NB4 (cell line): Measurements from ENCODE around the gene PCGF5.
"Not testable (repeated sequence)": the region's sequence is repeated elsewhere in the genome, so short reads cannot be mapped to it uniquely, and the experiment has no call there.

Source experiments
- DNase-seq: peaks from one replicate; pipeline ENCODE4 v3.0.0; 2010; ENCODE audit warnings: low read depth
- H3K4me3 ChIP-seq: one replicate; pipeline ENCODE4 v1.5.1; 2011; ENCODE audit warnings: mild to moderate bottlenecking, low read depth, low read length, moderate library complexity
- MYC ChIP-seq: IDR thresholded peaks from 2 replicates; pipeline ENCODE4 v1.6.1; 2011; ENCODE audit warnings: low read depth, low read length
- POLR2A ChIP-seq: IDR thresholded peaks from 2 replicates; pipeline ENCODE4 v1.6.1; 2011; ENCODE audit warnings: mild to moderate bottlenecking; ENCODE audit not compliant: insufficient read length; ENCODE audit errors: extremely low read depth
- TF ChIP-seq, protein P1 (sequence below): IDR thresholded peaks from 2 replicates; pipeline ENCODE4 v1.6.1; 2011; ENCODE audit warnings: low read depth, low read length
- TF ChIP-seq, protein P2 (sequence below): IDR thresholded peaks from one replicate; pipeline ENCODE4 v1.5.1; 2012; ENCODE audit warnings: low read depth, low read length

The PCGF5 gene

DNA sequence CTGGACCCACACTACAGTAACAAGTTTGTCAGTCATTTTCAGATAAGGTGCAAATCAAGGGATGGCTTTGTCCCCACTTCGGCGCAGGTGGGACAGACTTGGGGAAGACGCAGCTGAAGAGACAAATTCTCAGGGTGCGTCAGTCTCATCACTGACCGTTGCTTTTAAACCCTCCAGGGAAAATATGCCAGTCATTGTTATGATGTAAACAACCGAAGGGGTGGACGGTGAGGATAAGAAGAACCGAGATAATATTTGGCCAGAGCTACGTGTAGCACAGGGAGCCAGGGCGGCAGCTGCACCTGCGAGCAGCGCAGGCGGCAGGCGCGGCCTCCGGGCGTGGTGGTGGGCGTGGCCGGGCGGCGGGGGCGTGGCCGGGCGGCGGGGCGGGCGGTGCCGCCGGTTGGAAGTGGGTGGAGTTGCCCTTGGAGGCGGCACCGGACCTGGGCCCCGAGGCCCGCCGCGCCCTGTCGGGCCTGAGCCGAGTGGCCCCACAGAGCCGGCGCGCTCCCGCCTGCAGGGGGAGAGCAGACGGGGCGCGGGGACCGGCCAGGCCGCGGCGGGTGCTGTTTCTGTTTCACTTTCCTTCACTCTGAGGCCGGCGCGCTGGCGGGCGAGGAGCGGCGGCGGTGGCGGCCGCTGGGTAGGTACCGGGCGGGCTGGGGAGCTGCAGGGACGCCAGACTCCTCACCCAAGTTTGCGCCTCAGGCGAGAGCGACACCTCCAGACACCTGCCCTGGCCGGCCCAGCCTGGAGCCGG lies at the start of gene PCGF5:
PCGF5 (plus strand) TSS at position 470 of the 760 bp plus-strand sequence. CDS start 2,209 bp downstream, outside the sequence.
- peak; percentile 68 for TF ChIP-seq POLR2A
- TF ChIP-seq, protein P1, sequence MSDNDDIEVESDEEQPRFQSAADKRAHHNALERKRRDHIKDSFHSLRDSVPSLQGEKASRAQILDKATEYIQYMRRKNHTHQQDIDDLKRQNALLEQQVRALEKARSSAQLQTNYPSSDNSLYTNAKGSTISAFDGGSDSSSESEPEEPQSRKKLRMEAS, result 0 out of 2 replicates have a peak, but pooled peaks have one; percentile 8
- TF ChIP-seq, protein P2, sequence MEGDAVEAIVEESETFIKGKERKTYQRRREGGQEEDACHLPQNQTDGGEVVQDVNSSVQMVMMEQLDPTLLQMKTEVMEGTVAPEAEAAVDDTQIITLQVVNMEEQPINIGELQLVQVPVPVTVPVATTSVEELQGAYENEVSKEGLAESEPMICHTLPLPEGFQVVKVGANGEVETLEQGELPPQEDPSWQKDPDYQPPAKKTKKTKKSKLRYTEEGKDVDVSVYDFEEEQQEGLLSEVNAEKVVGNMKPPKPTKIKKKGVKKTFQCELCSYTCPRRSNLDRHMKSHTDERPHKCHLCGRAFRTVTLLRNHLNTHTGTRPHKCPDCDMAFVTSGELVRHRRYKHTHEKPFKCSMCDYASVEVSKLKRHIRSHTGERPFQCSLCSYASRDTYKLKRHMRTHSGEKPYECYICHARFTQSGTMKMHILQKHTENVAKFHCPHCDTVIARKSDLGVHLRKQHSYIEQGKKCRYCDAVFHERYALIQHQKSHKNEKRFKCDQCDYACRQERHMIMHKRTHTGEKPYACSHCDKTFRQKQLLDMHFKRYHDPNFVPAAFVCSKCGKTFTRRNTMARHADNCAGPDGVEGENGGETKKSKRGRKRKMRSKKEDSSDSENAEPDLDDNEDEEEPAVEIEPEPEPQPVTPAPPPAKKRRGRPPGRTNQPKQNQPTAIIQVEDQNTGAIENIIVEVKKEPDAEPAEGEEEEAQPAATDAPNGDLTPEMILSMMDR, result no peak
- peak; percentile 33; the same call in 1 of the 2 replicates for TF ChIP-seq MYC
- H3K4me3 ChIP-seq, result peak within 1 kb of the TSS; percentile 80
- DNase-seq, result peak; percentile 94

DNA sequence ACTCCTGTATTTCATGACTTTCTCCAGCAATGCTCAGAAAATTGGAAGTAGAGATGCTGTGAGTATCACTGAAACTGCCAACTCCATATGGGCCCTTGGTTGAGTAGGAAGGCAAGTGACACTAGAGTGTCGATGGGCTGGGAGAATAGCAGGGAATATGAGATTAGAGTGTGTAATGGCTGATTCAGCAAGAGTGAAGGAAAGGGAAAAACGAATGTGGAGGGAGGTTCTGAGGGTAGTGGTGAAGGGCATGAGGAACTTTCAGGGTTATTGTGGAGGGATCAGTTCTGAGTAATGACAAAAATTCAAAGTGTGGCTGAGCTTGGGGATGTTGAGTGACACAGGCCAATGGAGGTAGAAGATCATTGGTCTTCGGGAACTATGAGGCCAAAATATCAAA lies 49.0 kb upstream of the PCGF5 start:
- TF ChIP-seq, protein P1, result no peak
- TF ChIP-seq, protein P2, result no peak
- TF ChIP-seq POLR2A, result no peak
- no peak for DNase-seq
- H3K4me3 ChIP-seq, result no peak overlapping the region

DNA sequence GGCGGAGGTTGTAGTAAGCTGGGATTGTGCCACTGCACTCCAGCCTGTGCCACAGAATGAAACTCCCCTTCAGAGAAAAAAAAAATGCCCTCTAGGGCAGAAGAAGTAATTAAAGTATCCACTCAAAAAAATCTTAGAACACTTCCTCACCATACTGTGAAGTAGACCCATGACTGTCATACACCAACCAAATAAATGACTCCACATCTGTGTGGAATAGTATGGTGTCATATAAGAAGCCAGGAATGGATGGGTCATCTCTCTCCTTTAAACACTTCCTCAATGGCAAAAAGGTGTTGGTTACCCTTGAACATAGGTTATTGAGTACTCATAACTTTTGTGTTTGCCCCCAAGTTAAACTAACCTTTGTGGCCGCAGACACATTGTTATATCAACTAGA lies 48.1 kb upstream of the PCGF5 start:
- H3K4me3 ChIP-seq, result no peak overlapping the region
- no peak for DNase-seq
- TF ChIP-seq MYC, result no peak
- TF ChIP-seq, protein P1, result no peak
- no peak for TF ChIP-seq POLR2A
- TF ChIP-seq, protein P2, result no peak

- TF ChIP-seq, protein P2, result no peak
- no peak overlapping the region for H3K4me3 ChIP-seq
- no peak for DNase-seq
Observed at GRCh38 chr10:91185239-91185875, 35.1 kb upstream of the PCGF5 start.

DNA sequence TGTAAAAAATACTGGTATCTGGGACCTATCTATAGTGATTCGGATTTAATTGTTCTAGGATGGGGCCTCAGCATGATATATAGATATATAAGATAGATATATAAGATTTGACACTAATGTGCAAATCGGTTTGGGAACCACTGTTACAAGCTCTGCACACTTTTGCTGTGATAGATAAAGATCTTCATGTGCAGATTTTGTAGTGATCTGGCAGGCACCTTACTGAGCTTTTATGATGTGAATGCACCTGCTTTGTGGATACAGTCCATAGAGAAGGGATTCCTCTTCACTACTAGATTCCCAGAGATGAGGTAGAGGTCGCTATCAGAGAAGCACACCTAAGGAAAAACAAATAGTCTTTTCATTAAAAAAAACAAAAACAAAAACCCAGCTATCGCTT lies 33.3 kb upstream of the PCGF5 start:
- no peak overlapping the region for H3K4me3 ChIP-seq
- TF ChIP-seq, protein P2, result no peak
- no peak for TF ChIP-seq POLR2A
- TF ChIP-seq MYC, result no peak
- TF ChIP-seq, protein P1, result no peak
- DNase-seq, result no peak

- not testable (repeated sequence) for H3K4me3 ChIP-seq, DNase-seq
Observed at GRCh38 chr10:91188010-91188409, 32.5 kb upstream of the PCGF5 start.
